NT2/D1 (cell line): ENCODE data around the gene CTNNB1.

Source experiments
- YY1 ChIP-seq: IDR thresholded peaks from 2 replicates; pipeline ENCODE4 v1.6.1; 2011; ENCODE audit not compliant: insufficient read length, insufficient read depth
- ZNF274 ChIP-seq: IDR thresholded peaks from 2 replicates; pipeline ENCODE4 v1.6.1; 2011; ENCODE audit warnings: mild to moderate bottlenecking, low read depth, low read length

DNA sequence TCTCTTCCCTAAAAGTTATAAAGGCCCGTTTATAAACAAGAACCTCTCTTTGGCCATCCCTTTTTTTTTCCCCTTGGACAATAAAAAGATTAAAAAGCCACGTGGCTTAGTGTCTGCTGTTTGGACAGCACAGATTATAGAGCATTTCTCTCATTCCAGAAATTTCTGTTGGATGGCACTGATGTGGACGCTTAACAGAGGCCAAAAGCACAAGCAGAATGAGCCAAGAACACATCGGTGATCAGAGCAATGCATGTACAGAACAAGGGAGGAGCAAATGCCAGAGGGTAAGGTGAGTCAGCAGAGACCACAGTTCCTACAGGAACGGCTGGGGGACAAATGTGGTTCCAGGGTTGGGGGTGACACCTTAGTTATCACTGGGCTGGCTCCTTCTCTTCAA is 30.3 kb upstream of the CTNNB1 start:
- TF ChIP-seq ZNF274 (no peak), YY1 (no peak)
